LNCaP clone FGC (cell line): Measurements from ENCODE around the gene DOCK8.

Experiments used
- DNase-seq: peaks from one replicate; pipeline ENCODE4 v3.0.0-alpha.2; 2011; ENCODE audit warnings: low read depth
- H3K4me3 ChIP-seq: 2 replicates; pipeline ENCODE4 v1.5.1; 2011; ENCODE audit warnings: mild to moderate bottlenecking, low read depth, low read length, control low read depth
- CTCF ChIP-seq: IDR thresholded peaks from 2 replicates; pipeline ENCODE4 v1.5.1; 2012; ENCODE audit warnings: mild to moderate bottlenecking; ENCODE audit not compliant: control insufficient read depth, insufficient read depth; ENCODE audit errors: extremely low read depth

The DOCK8 gene

GRCh38 chr9:249025-249424 lies 34.4 kb downstream of the DOCK8 start:
- no peak overlapping the region for H3K4me3 ChIP-seq
- no peak for DNase-seq
- TF ChIP-seq CTCF = no peak

GRCh38 chr9:250039-250438 lies 35.4 kb downstream of the DOCK8 start:
- TF ChIP-seq CTCF = no peak
- DNase-seq = no peak
- H3K4me3 ChIP-seq = no peak overlapping the region

DNA sequence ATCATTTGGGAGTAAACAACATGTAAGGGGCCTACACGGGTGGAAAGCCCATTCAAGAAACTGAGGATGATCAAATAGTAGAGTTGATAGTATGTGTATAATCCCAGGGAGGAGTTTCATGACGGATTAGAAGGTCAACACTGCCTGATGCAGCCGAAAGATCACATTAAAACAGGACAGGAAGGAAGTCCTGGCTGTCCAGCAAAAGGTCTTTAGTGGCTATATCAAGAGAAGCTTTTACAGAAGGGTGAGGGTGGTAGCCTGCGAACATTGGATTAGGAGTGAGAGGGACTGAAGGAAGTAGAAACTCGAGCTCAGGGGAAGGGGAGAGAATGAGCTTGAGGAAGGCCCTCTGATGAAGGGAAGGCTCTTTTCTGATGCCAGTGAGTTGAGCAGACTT lies 36.0 kb downstream of the DOCK8 start:
- H3K4me3 ChIP-seq = no peak overlapping the region
- TF ChIP-seq CTCF = no peak
- no peak for DNase-seq

DNA sequence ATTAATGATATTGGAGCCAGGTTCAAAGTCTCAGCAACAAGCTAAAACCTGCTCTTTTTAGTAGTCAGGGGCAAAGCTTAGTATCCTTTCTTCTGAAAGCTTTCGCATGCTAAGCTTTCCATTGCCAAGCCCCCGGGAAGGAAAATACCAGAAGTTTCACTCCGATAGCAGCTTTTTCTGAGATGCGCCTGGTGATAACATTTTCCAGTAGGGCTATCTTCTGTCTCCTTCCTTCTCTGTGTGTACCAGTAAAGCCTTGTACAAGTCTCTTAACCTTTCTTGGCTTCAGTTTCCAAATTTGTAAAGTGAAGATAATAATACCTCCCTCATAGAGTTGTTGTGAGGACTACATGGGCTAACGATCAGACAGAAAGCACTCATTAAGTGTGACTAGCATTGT lies 36.7 kb downstream of the DOCK8 start:
- DNase-seq = no peak
- no peak for TF ChIP-seq CTCF

DNA sequence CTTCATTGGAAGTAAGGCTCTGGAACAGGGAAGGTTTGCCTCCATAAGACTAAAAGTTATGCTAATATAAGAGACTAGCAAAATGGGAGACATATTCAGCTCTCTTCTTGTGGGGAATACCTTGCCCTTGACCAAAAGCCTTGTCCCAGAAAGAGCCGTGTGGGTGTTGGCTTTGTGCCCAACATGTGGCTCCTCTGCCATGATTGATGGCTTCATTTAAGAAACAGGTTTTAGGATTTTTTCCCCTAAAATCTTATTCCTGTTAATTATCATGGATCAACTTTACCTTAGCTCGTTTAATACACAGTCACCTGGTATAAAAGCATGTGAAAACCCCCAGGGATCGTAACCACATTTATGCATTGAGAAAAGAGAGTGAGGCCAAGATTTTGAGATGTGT lies 38.9 kb downstream of the DOCK8 start:
- TF ChIP-seq CTCF = no peak
- no peak for DNase-seq
- no peak overlapping the region for H3K4me3 ChIP-seq

More for the DNA sequence above, 36.7 kb downstream of the DOCK8 start:
- H3K4me3 ChIP-seq = no peak overlapping the region

DNA sequence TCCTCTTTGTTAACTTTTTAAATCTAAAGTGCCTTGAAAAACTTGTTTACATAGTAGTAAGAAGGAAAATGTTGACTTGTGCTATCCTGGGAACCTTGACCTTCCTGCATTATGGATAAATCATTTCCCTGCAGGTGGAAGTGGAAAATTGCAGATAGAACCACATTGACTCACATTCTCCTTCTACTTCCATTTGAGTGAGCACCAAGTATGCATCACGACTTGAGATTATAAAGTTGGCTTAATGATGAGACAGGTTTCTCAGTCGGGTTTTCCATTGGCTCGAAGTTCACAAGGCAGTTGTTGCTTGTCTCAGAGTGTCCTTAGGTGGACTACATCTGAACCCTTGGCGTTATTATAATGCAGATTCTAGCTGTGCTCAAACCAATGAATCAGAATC lies 39.9 kb downstream of the DOCK8 start:
- DNase-seq = no peak
- no peak for TF ChIP-seq CTCF
- no peak overlapping the region for H3K4me3 ChIP-seq

DNA sequence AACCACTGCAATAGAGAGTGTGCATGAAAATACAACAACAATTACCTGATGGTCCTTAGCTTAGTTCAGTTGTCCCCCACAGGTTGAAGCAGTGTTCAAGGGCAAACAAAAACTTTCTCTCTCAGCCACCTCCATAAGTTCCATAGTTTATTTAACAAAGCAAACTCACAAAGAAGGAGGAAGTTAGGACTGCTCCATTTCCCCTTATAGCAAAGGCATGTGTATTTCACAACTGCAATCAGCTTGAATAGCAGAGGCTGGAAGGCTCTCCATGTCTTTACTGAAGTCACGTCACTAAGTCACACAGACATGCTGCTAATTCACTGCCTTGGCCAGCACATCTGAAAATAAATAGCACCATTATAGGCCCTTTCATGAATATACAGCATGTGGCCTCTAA lies 43.3 kb downstream of the DOCK8 start:
- DNase-seq = no peak
- TF ChIP-seq CTCF = no peak

More for the DNA sequence above, 43.3 kb downstream of the DOCK8 start:
- no peak overlapping the region for H3K4me3 ChIP-seq
